Endothelial cell of umbilical vein (primary cell): ENCODE results near the gene SMURF1. TPM values are rescaled to one million over a fixed set of nuclear protein-coding genes. Genes with fewer than 3 reads are reported as not detected.

Experiments
- BruUV-seq: library from RNA; stranded (reverse); fragments of 400-500 nt; replicated peaks from 2 replicates; lab custom pipeline; 2021; lab: Mats Ljungman, UMichigan
- CTCF ChIA-PET: fragments of 300-600, 350-600 bp; sonication (Branson Sonifier 250); formaldehyde crosslinking; loops from one replicate; lab custom pipeline; 2021; ENCODE audit warnings: antibody characterized with exemption, inconsistent platforms; lab: Charles Lee
- POLR2A ChIA-PET: fragments of 300-600, 350-600 bp; sonication (Branson Sonifier 250); formaldehyde crosslinking; loops from one replicate; lab custom pipeline; 2021; ENCODE audit warnings: antibody characterized with exemption, inconsistent platforms; lab: Charles Lee
- DNase-seq: peaks from one replicate; pipeline ENCODE4 v3.0.0-alpha.2; 2011; ENCODE audit warnings: low read depth, low spot score
- FAIRE-seq: peaks from 2 replicates; lab custom pipeline; 2011; peaks lifted over from hg19 to GRCh38; lab: Jason Lieb, UNC
- H2AFZ ChIP-seq: 2 replicates; pipeline ENCODE4 v1.6.0; 2012; ENCODE audit warnings: low read depth, low read length, control low read depth, inconsistent platforms
- H3K27ac ChIP-seq: 2 replicates; pipeline ENCODE4 v1.5.1; 2011; ENCODE audit warnings: low read depth, mild to moderate bottlenecking, control low read depth, low read length, moderate library complexity; ENCODE audit not compliant: insufficient read depth
- H3K27me3 ChIP-seq, 2 experiments: 2 replicates each; pipeline versions ENCODE4 v1.6.0 to v1.6.1; 2011; ENCODE audit warnings: low read length in 2 of 2, mixed read lengths in 1 of 2; ENCODE audit not compliant: control insufficient read depth in 2 of 2, insufficient read depth in 2 of 2
- H3K36me3 ChIP-seq, 2 experiments: 2 replicates in 1 of 2; 3 replicates in 1 of 2; pipeline ENCODE4 v1.5.1; 2011; ENCODE audit warnings: low read length in 2 of 2, mild to moderate bottlenecking in 1 of 2, moderate library complexity in 1 of 2; ENCODE audit not compliant: control insufficient read depth in 2 of 2, insufficient read depth in 2 of 2; ENCODE audit errors: extremely low read depth in 1 of 2
- H3K4me1 ChIP-seq: 3 replicates; pipeline ENCODE4 v1.5.1; 2011; ENCODE audit warnings: mild to moderate bottlenecking, low read length; ENCODE audit not compliant: control insufficient read depth, insufficient read depth; ENCODE audit errors: extremely low read depth
- H3K4me2 ChIP-seq: 2 replicates; pipeline ENCODE4 v1.6.1; 2011; ENCODE audit warnings: low read length, control low read depth, mixed read lengths; ENCODE audit not compliant: insufficient read depth
- H3K4me3 ChIP-seq, 3 experiments: fragments of 200-600 bp in 1 of 3; sonication (generic), shearing (Covaris generic) in 1 of 3; replicated peaks in 1 of 3; 2 replicates each; pipeline ENCODE4 v1.5.1; 2011 to 2016; ENCODE audit warnings: control low read depth in 3 of 3, low read length in 3 of 3, mild to moderate bottlenecking in 2 of 3, inconsistent platforms in 1 of 3, low read depth in 1 of 3, moderate library complexity in 1 of 3; ENCODE audit not compliant: insufficient read depth in 1 of 3
- H3K79me2 ChIP-seq: 2 replicates; pipeline ENCODE4 v1.6.0; 2012; ENCODE audit warnings: low read length, inconsistent platforms; ENCODE audit not compliant: control insufficient read depth, insufficient read depth
- H3K9ac ChIP-seq: replicated peaks from 2 replicates; pipeline ENCODE3; 2011; ENCODE audit warnings: low read length, control low read depth; ENCODE audit not compliant: insufficient read depth; ENCODE audit errors: extremely low read depth
- H3K9me1 ChIP-seq: replicated peaks from 3 replicates; pipeline ENCODE4 v1.6.0; 2011; ENCODE audit warnings: mild to moderate bottlenecking, low read length; ENCODE audit not compliant: control insufficient read depth, insufficient read depth; ENCODE audit errors: extremely low read depth
- H3K9me3 ChIP-seq: replicated peaks from 2 replicates; pipeline ENCODE4 v1.5.1; 2012; ENCODE audit warnings: low read length, inconsistent platforms; ENCODE audit not compliant: control insufficient read depth, insufficient read depth
- H4K20me1 ChIP-seq: replicated peaks from 2 replicates; pipeline ENCODE3; 2011; ENCODE audit warnings: mild to moderate bottlenecking, low read length; ENCODE audit not compliant: control insufficient read depth, insufficient read depth; ENCODE audit errors: extremely low read depth
- CTCF ChIP-seq, 2 donors: IDR thresholded peaks; 1 replicate in 1 of 2; 2 replicates in 1 of 2; pipeline ENCODE4 v1.5.1; 2011; ENCODE audit warnings: low read length in 2 of 2, mild to moderate bottlenecking in 2 of 2, moderate library complexity in 2 of 2, control low read depth in 1 of 2, inconsistent platforms in 1 of 2, low read depth in 1 of 2; ENCODE audit not compliant: insufficient read depth in 1 of 2; ENCODE audit errors: extremely low read depth in 1 of 2
- EZH2 ChIP-seq: IDR thresholded peaks from 2 replicates; pipeline ENCODE4 v1.6.1; 2012; ENCODE audit warnings: borderline replicate concordance, low read depth, mild to moderate bottlenecking, moderate library complexity, low read length, inconsistent platforms; ENCODE audit not compliant: severe bottlenecking
- FOS ChIP-seq: IDR thresholded peaks from 2 replicates; pipeline ENCODE4 v1.6.1; 2011; ENCODE audit warnings: mild to moderate bottlenecking, low read length, moderate library complexity, borderline replicate concordance; ENCODE audit not compliant: insufficient read depth
- GATA2 ChIP-seq: IDR thresholded peaks from 2 replicates; pipeline ENCODE4 v1.7.0; 2011; ENCODE audit warnings: low read depth, mild to moderate bottlenecking, moderate library complexity, mixed read lengths, low read length; ENCODE audit not compliant: insufficient read length, insufficient read depth
- JUN ChIP-seq: IDR thresholded peaks from 2 replicates; pipeline ENCODE4 v1.6.1; 2011; ENCODE audit warnings: borderline replicate concordance, low read depth; ENCODE audit not compliant: insufficient read length, insufficient read depth
- MYC ChIP-seq: IDR thresholded peaks from one replicate; pipeline ENCODE4 v1.6.1; 2011; ENCODE audit warnings: mild to moderate bottlenecking, low read depth, low read length
- POLR2A ChIP-seq: IDR thresholded peaks from 2 replicates; pipeline ENCODE4 v1.6.1; 2012; ENCODE audit warnings: low read depth, mild to moderate bottlenecking, control low read depth, low read length
- POLR2AphosphoS5 ChIP-seq: IDR thresholded peaks from 2 replicates; pipeline ENCODE4 v1.6.1; 2012; ENCODE audit warnings: low read depth, mild to moderate bottlenecking, control low read depth, low read length, moderate library complexity; ENCODE audit not compliant: insufficient read depth
- dilution Hi-C: fragments of 300-500 bp; cut with MboI; formaldehyde crosslinking; loops from one replicate; pipeline ENCODE4 v1.15.0; 2019; ENCODE audit warnings: low sequenced_read_pairs; ENCODE audit not compliant: extremely low pct_ligation_motif_present
- intact Hi-C: fragments of 100-400 bp; cut with micrococcal nuclease; formaldehyde crosslinking; loops from one replicate; pipeline ENCODE4 v1.10.0; 2022
- polyA plus RNA-seq, 4 experiments: library from polyadenylated mRNA; depleted of rRNA in 3 of 4; stranded (reverse) in 3 of 4; unstranded in 1 of 4; fragments of >200 nt; gene quantifications; 2 replicates each; pipeline versions ENCODE4 v1.2.1 to v1.2.3, GENCODE V29; 2011 to 2012; ENCODE audit warnings: missing spikeins in 1 of 4
- total RNA-seq: library from RNA; stranded (reverse); gene quantifications from 2 replicates; pipeline ENCODE4 v1.2.3, GENCODE V29; 2021
- TF ChIP-seq, protein P1 (sequence below): IDR thresholded peaks from 2 replicates; pipeline ENCODE4 v1.6.1; 2011; ENCODE audit not compliant: insufficient read depth, insufficient read length

The SMURF1 gene
- total and polyA plus RNA-seq, 2 donors (not counting 3 experiments of a cell fraction or from before 2014, with no cell fraction given), result 11.5 to 22.8 TPM

DNA sequence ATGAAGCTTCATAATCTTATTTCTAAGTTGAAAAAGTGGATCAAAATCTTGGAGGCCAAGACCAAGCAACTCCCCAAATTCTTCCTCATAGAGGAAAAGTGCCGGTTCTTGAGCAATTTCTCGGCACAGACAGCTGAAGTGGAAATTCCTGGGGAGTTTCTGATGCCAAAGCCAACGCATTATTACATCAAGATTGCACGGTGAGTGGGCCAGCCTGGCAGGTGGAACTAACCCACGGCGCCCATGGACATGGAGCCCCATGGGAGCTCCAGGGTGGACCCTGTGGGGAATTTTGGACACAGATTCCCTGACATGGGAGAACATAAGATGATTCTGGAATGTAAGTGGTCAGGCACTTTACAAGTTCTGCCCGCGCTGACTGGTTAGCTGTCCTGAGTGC lies 139.7 kb downstream of the SMURF1 start:
- dilution Hi-C loops (no loop called here), intact Hi-C loops (no loop called here)
- TF ChIP-seq JUN, result no peak
- TF ChIP-seq CTCF (IDR thresholded peaks at IDR 0.05; ENCODE audit: extremely low read depth in 1 of 2, insufficient read depth in 1 of 2, low read depth in 1 of 2, low read length in 2 of 2), result no peak
- no peak for TF ChIP-seq POLR2AphosphoS5
- no peak for TF ChIP-seq EZH2
- no peak for TF ChIP-seq GATA2
- TF ChIP-seq, protein P1, sequence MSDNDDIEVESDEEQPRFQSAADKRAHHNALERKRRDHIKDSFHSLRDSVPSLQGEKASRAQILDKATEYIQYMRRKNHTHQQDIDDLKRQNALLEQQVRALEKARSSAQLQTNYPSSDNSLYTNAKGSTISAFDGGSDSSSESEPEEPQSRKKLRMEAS, result no peak
- TF ChIP-seq FOS, result no peak
- TF ChIP-seq POLR2A, result no peak
- no peak for TF ChIP-seq MYC
- H3K27ac ChIP-seq, result no peak overlapping the region
- FAIRE-seq (no peak), DNase-seq (no peak)
- H3K79me2 ChIP-seq, result no peaks in the 10 kb centered on the region
- H3K9me1 ChIP-seq, result no peaks in the 10 kb centered on the region
- H3K4me1 ChIP-seq, result no peaks in the 10 kb centered on the region
- CTCF ChIA-PET, result no interaction called here
- peaks cover 19 to 63% of the 10 kb centered on the region in 2 experiments for H3K36me3 ChIP-seq
- H3K9ac ChIP-seq, result no peak overlapping the region
- no TSS peak for BruUV-seq
- POLR2A ChIA-PET, result no interaction called here
- no peak overlapping the region for H3K4me3 ChIP-seq
- no peaks in the 10 kb centered on the region for H4K20me1 ChIP-seq
- no peak overlapping the region for H2AFZ ChIP-seq
- H3K9me3 ChIP-seq, result no peaks in the 10 kb centered on the region
- H3K4me2 ChIP-seq, result no peak overlapping the region
- H3K27me3 ChIP-seq, result no peaks in the 10 kb centered on the region
